Activated B cell treated with CpG ODN at 0.5 μM for 24 hours (primary cell): Measurements from ENCODE around the gene NAPG. TPM values are rescaled to one million over a fixed set of nuclear protein-coding genes. Genes with fewer than 3 reads are reported as not detected.

ENCODE experiments used
- ATAC-seq: fragments of 200-7000 bp; cut with Tn5 transposase; one replicate; pipeline ENCODE4 v1.10.0; 2021; ENCODE audit warnings: low read depth, mild to moderate bottlenecking, moderate library complexity
- CTCF ChIA-PET: fragments of 350-600 bp; sonication (Branson Sonifier 250); formaldehyde crosslinking; loops from one replicate; lab custom pipeline; 2021; ENCODE audit warnings: antibody characterized with exemption; lab: Charles Lee
- POLR2A ChIA-PET: fragments of 350-600 bp; sonication (Branson Sonifier 250); formaldehyde crosslinking; loops from one replicate; lab custom pipeline; 2021; ENCODE audit warnings: antibody characterized with exemption; lab: Charles Lee
- DNase-seq: peaks from one replicate; pipeline ENCODE4 v3.0.0; 2022
- H3K27ac Mint-ChIP-seq: one replicate; pipeline ENCODE4 v1.8.0; 2020; ENCODE audit warnings: mixed read lengths
- H3K27me3 Mint-ChIP-seq: one replicate; pipeline ENCODE4 v1.8.0; 2021; ENCODE audit warnings: mixed read lengths
- H3K36me3 Mint-ChIP-seq: one replicate; pipeline ENCODE4 v1.8.0; 2021; ENCODE audit warnings: low read depth, mixed read lengths
- H3K4me1 Mint-ChIP-seq: one replicate; pipeline ENCODE4 v1.8.0; 2021; ENCODE audit warnings: mixed read lengths
- H3K4me3 Mint-ChIP-seq: one replicate; pipeline ENCODE4 v1.8.0; 2020; ENCODE audit warnings: mild to moderate bottlenecking, mixed read lengths
- H3K9me3 Mint-ChIP-seq: one replicate; pipeline ENCODE4 v1.8.0; 2020; ENCODE audit warnings: mixed read lengths
- intact Hi-C: fragments of 100-400 bp; cut with micrococcal nuclease; formaldehyde crosslinking; loops from one replicate; pipeline ENCODE4 v1.15.1; 2024
- total RNA-seq: library from RNA; stranded (reverse); gene quantifications from 2 replicates; pipeline ENCODE4 v1.2.3, GENCODE V29; 2022
- TF ChIP-seq, protein P1 (sequence below): fragments of 200-600 bp; IDR thresholded peaks from one replicate; pipeline ENCODE4 v1.8.0; 2022; ENCODE audit warnings: antibody characterized with exemption, mild to moderate bottlenecking

Gene NAPG
- total RNA-seq, 1 donor from 2014 or later, result 33.3 TPM

DNA sequence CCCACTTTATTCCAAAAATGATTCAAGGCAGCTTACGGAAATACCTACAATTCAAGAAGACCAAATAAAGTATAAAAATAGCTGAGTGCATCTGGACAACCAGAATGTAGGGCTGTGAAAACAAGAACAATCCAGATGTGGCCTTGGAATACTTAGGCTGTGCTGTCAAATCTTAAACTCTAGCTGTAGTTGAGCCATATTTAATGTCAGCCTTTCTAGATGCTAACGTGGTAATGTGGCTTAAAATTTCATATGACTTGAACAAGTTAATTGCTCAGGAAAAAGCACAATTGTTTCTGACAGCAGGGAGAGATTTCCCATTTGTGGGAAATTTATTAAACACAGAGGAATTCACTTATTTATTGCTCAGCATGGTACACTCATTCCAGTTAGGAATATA is 14.6 kb upstream of the NAPG start:
- Mint-ChIP-seq H3K4me1 (no peaks in the 10 kb centered on the region), H3K36me3 (peaks cover 4% of the 10 kb centered on the region), H3K27me3 (peaks cover 16% of the 10 kb centered on the region), H3K4me3 (no peak overlapping the region), H3K9me3 (peaks cover 12% of the 10 kb centered on the region), H3K27ac (no peak overlapping the region)
- TF ChIP-seq, protein P1, sequence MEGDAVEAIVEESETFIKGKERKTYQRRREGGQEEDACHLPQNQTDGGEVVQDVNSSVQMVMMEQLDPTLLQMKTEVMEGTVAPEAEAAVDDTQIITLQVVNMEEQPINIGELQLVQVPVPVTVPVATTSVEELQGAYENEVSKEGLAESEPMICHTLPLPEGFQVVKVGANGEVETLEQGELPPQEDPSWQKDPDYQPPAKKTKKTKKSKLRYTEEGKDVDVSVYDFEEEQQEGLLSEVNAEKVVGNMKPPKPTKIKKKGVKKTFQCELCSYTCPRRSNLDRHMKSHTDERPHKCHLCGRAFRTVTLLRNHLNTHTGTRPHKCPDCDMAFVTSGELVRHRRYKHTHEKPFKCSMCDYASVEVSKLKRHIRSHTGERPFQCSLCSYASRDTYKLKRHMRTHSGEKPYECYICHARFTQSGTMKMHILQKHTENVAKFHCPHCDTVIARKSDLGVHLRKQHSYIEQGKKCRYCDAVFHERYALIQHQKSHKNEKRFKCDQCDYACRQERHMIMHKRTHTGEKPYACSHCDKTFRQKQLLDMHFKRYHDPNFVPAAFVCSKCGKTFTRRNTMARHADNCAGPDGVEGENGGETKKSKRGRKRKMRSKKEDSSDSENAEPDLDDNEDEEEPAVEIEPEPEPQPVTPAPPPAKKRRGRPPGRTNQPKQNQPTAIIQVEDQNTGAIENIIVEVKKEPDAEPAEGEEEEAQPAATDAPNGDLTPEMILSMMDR, result no peak
- ChIA-PET POLR2A (no interaction called here), CTCF (no interaction called here)
- no peak for DNase-seq
- no peak for ATAC-seq
- intact Hi-C loops, result no loop called here

DNA sequence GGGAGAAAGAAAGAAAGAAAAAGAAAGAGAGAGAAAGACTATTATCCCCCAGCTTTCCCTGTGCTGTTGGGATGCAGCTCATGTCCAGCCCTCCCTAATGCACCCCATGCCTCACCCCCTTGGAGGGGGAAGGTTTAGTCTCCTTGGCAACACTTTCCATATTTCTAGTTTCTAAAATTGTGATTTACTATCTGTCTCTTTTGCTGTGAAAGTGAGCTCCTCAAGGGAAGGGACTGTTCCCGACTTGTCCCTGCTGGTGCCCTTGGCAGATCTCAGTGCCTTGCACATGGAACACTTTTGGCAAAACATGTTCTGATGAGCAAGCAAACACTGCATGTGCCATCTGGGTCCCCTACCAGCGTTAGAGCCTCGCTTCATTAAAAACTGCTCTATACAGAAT is 11.7 kb upstream of the NAPG start:
- peaks cover 3% of the 10 kb centered on the region for H3K9me3 Mint-ChIP-seq
- intact Hi-C loops, result no loop called here
- H3K36me3 Mint-ChIP-seq, result no peaks in the 10 kb centered on the region
- no peak for ATAC-seq
- no peaks in the 10 kb centered on the region for H3K4me1 Mint-ChIP-seq
- TF ChIP-seq, protein P1, result no peak
- DNase-seq, result no peak
- ChIA-PET CTCF (no interaction called here), POLR2A (no interaction called here)
- H3K27ac Mint-ChIP-seq, result no peak overlapping the region
- no peak overlapping the region for H3K4me3 Mint-ChIP-seq
- H3K27me3 Mint-ChIP-seq, result peaks cover 24% of the 10 kb centered on the region

DNA sequence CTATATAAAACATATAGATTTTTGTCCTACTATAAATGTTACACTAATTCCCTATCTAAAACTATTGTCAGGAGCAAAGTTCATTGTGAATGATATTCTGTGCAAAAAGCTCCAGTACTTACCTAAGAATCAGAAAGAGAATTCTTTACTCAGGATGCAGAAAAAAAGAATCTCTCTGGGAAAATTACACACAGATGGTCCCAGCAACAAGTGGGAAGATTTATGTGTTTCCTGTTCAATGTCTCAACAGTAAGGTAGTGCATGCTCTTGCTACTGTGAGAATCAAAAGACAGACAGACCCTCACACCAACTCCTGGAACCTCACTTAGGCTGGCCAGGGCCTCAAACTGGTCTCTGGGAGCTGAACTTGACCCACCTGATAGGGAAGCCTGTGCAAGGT is 11.2 kb upstream of the NAPG start:
- TF ChIP-seq, protein P1, result no peak
- no peaks in the 10 kb centered on the region for H3K4me1 Mint-ChIP-seq
- CTCF ChIA-PET, result no interaction called here
- H3K27me3 Mint-ChIP-seq, result peaks cover 24% of the 10 kb centered on the region
- intact Hi-C loops, result no loop called here
- DNase-seq, result no peak
- H3K9me3 Mint-ChIP-seq, result peaks cover 3% of the 10 kb centered on the region
- no peak overlapping the region for H3K27ac Mint-ChIP-seq
- no peak for ATAC-seq
- H3K4me3 Mint-ChIP-seq, result no peak overlapping the region
- POLR2A ChIA-PET, result no interaction called here
- H3K36me3 Mint-ChIP-seq, result no peaks in the 10 kb centered on the region

DNA sequence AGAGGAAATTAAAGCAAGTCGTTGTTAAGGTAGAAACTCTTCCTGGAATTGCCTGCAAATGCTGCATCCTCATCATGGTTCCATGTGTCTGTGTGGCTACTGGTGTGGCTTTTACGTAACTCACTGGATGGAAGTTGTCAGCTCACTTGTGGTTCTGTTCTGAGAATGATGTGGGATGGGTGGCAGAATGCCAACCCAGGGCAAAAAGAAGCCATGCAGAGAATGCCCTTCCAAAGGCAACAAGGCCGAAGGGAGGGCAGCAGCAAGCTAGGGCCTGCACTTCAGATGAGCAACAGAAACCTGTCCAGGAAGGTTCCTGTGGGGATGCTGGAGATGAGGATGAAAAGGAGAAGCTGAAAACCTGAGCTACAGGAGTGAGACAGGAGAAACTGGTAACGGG is 10.4 kb upstream of the NAPG start:
- H3K9me3 Mint-ChIP-seq, result peaks cover 3% of the 10 kb centered on the region
- peaks cover 4% of the 10 kb centered on the region for H3K4me1 Mint-ChIP-seq
- ChIA-PET CTCF (no interaction called here), POLR2A (no interaction called here)
- no peak overlapping the region for H3K4me3 Mint-ChIP-seq
- TF ChIP-seq, protein P1, result no peak
- H3K27ac Mint-ChIP-seq, result no peak overlapping the region
- peaks cover 24% of the 10 kb centered on the region for H3K27me3 Mint-ChIP-seq
- no peaks in the 10 kb centered on the region for H3K36me3 Mint-ChIP-seq
- intact Hi-C loops, result no loop called here
- DNase-seq (no peak), ATAC-seq (no peak)

GRCh38 chr18:10516078-10516477 is 9.7 kb upstream of the NAPG start:
- Mint-ChIP-seq H3K36me3 (no peaks in the 10 kb centered on the region), H3K27ac (no peak overlapping the region), H3K27me3 (peaks cover 24% of the 10 kb centered on the region), H3K9me3 (peaks cover 3% of the 10 kb centered on the region), H3K4me1 (peaks cover 4% of the 10 kb centered on the region), H3K4me3 (no peak overlapping the region)
- CTCF ChIA-PET, result no interaction called here
- DNase-seq (no peak), ATAC-seq (no peak)
- intact Hi-C loops, result no loop called here
- POLR2A ChIA-PET, result no interaction called here
- TF ChIP-seq, protein P1, result no peak
